GM19395 (cell line): ENCODE data around the gene B4GALT4.

Experiments
- ATAC-seq: cut with Tn5 transposase; IDR thresholded peaks from one replicate; pipeline ENCODE4 v1.9.1; 2021; ENCODE audit warnings: mild to moderate bottlenecking, moderate library complexity; ENCODE audit not compliant: unreplicated experiment

B4GALT4 gene

DNA sequence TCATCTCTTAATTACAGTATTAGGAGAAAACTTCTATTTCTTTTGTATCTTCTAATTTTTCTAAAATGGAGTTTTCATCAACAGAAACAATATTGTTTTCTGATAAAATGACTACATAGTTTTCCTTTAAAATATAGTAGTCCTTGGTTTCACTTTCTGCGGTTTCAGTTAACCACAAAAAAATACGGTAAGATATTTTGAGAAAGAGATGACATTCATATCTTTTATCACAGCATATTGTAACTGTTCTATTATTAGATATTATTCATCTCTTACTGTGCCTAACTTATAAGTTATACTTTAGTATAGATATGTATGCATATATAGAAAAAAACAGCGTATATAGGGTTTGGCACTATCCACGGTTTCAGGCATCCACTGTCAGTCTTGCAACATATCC is 2.3 kb downstream of the B4GALT4 start:
- no peak for ATAC-seq

DNA sequence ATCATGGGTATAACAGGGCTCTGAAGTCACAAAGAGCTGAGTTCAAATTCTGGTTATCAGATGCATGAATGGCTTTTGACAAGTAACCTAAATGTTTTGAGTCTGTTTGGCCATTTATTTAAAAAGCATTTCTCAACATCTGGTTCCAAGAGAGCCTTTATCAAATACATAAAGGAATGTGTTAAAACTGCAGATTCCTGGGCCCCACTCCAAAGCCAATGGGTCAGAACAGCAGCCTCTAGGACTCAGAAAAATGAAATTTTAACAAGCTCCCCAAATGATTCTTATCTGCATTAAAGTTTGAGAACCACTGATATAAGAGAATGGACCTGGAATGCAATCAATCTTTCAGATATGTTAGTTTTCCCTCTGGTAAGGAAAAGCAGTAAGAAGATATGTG is 3.4 kb downstream of the B4GALT4 start:
- no peak for ATAC-seq

DNA sequence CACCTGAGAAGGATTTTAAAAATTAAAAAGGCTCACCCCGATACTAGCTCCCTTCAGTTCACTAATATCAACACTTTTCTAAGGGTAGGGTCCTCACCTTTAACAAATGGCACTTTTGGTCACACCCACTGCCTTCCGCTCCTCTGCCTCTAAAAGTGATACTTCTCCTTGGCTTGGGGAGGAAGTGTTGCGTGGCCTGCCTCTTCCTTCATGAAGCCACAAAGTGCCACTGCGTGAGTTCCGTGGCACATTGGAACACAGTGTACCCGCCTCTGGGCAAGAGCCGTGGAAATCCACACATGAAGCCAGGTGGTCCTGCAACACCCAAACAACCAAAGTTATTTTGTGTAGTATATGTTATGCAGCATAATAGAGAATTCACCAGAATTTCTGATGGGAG is 3.9 kb downstream of the B4GALT4 start:
- ATAC-seq, result no peak

DNA sequence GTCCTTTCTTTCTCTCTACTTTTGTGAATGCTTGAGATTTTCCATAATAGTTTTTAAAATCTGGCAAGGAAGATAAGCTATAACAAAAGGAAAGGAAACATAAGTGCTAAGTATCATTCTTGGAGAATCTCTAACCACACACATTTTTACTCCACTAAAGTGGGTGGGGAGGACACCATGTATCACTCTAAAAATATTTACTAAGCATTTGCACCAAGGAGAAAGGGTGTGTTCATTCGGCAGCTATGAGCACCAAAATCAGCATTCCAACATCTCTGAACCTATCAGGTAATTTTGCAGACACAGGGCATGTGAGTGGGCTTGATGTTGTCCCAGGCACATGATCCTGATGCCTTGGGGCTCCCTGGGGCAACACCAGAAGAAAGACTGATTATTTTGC is 5.5 kb downstream of the B4GALT4 start:
- no peak for ATAC-seq

DNA sequence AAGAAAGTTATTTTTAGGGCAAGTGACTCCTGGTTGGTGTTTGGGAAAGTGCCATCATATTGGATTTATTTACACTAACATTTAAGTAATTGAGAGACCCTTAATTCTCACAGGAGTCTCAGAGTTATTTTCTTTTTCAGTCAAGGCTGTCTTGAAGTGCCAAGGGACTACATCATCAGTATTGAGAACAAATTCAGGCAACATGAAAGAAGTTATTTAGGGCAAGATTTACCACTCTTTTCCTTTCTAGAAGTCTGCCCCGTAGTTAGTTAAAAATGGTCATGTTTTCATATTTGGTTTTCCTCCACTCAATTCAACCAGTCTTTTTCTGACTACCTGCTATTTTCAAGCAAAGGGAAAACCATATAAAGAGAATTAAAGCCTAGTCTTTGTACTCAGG is 6.1 kb downstream of the B4GALT4 start:
- no peak for ATAC-seq

DNA sequence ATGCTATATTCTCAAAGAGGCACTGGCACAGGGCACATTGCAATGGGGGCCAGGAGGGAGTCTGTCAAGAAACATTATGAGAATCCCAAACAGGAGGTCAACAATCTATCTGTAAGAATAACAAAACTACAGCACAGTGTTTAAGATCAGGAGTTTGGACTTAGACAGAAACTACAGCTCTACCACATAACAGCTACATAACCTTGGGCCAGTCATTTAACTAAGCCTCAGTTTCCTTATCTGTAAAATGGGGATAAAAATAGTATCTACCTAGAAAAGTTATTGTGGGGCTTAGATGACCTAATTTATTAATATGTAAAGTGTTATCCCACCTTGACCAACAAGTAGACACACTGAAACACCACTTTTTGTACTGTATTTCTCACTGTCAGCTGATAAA is 9.9 kb downstream of the B4GALT4 start:
- no peak for ATAC-seq

DNA sequence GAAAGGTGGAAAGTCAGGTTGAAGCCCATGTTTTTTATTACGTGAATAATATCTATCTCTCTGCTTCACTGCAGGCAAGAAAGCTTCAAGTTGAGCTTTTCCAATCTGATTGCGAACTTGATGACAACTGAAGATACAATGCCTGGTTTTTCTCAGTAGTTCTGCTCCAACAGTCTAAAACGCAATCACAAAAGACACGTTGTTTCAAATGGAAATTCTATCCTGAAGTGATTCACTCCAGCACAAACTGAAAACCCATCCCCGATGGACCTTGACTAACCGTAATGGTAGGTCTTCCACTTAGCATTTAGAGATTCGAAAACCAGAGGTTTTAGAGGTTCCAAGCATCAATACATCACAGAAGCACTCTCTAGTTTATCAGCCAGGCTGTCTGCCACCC is 10.6 kb downstream of the B4GALT4 start:
- no peak for ATAC-seq

DNA sequence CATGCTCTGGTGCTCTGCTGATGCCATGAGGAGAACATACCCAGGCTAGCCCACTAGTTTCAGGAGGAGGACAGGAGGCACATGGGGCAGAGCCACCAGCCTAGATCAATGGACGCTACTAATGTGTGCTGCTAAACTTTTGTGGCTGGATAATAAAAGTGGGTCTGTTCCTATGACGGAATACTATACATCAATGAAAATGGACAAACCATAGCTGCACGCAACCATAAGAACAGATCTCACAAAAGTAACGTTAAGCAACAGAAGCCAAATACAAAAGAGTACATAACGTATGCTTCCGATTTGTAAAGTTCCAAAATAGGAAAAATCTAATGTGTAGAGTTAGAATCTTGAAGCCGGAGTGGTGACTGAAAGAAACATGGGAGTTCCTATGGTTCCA is 11.5 kb downstream of the B4GALT4 start:
- ATAC-seq, result no peak

DNA sequence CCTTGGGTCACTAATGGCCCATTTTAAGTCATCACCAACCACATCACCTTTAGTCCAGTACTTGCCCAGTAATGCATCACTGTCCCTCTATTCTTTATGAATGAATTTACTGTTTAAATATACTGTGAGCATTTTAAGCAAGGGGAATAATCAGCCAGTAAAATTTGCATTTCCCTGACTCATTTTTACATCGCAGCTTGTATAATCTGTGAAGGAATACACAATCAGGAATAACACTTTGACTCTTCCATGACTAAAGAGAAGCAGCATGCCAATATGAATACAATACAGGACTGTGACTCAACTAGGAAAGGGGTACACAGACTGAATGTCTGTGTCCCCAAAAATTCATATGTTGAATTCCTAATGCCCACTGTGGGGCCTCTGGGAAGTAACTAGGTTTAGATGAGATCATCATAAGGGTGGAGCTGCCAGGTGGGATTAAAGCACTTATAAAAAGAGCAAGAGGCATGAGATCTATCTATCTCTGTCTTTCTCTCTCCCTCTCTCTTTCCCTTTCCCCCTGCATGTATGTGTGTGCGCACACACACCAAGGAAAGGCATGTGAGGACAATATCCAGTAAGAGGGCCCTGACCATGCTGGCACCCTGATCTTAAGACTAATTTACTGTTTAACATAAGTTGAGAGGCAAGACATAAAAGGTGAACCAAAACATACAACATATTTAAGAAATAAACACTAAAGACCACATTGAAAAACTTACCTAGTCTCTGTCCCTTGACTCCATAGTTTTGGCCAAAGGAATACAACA is 12.1 kb downstream of the B4GALT4 start:
- ATAC-seq, result no peak

DNA sequence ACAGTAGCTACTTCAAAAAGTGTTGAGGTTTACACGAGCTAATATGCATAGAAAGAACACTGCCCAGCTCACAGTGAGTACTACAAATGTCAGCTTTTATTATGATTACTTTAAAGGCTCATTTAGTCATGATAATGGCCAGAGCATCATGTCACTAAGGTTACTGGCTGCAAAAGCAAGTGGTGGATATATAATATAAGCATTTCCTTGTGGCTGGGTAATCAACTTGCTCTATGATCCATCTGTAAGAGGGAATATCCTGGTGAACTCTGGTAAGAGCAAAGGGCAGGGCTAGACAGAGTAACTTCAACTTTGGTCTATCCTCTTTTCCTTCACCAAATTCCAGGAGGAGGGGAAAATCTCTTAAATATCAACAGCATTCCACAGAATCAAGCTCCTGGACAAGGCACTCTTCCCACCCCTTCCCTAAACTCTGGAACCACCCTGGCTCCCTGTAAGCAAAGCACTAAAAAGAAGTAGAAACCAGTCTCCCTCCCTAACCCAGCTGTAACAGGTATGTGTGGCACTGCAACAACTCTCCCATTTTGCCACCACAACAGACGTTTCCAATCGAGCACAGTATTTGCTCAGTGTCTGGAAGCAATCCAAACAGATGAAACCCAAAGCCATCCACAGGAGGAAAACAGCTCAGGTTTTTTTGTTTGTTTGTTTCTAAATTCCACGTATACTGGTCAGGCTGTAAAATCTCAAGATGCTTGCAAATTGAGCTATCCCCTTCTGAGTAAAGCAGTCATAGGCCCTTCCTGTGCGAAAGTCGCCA is 13.4 kb downstream of the B4GALT4 start:
- no peak for ATAC-seq

DNA sequence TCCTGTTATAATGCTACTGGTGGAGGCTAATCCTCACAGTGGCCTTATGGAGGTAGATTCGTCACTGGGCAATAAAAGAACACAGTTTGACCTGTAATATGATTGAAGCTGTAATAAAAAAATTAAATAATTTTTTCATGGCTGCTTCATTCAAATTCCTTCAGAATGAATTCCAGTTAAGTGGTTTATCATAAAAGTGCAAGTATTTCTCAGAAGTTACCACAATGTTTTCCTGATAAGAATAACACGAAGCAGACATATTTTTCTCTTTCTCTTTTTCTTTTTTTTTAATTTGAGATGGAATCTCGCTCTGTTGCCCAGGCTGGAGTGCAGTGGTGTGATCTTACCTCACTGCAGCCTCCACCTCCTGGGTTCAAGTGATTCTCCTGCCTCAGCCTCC is 15.6 kb downstream of the B4GALT4 start:
- no peak for ATAC-seq

DNA sequence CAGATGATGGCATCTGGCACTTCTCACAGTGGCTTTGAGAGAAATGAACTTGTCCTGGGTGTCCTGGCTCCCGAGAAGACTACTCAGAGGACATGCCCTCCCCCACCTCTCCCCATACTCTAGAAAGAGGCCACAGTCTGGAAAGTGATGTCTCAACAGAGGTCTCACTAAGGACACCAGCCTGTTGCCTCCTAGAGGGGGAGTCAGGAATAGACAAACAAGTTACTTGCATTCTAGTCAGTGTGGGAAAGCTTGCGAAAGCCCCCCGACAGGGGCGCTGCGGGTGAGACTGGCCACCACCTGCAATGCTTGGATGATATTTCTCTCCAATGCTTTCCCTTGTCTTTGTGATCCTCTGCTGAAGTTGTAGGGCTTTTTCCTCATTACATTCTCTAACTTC is 17.2 kb downstream of the B4GALT4 start:
- no peak for ATAC-seq

DNA sequence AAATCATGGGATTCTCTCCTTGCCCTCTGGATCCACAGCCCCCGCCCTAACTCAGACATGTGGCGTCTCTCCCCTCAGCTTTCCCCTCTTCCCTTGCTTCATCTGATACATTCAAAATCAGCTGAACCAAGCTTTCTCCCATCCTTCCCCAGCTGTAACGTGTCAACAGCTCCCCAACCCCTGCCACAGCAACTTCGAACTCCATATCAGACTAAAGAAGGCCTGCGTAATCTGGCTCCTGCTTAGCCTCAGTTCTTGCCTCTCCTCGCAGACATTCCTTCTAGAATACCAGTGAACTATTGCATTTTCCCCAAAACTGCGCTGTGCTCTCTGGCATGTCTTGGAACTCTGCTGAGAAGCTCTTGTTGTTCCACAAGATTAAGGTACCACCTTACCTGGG is 18.3 kb downstream of the B4GALT4 start:
- no peak for ATAC-seq

DNA sequence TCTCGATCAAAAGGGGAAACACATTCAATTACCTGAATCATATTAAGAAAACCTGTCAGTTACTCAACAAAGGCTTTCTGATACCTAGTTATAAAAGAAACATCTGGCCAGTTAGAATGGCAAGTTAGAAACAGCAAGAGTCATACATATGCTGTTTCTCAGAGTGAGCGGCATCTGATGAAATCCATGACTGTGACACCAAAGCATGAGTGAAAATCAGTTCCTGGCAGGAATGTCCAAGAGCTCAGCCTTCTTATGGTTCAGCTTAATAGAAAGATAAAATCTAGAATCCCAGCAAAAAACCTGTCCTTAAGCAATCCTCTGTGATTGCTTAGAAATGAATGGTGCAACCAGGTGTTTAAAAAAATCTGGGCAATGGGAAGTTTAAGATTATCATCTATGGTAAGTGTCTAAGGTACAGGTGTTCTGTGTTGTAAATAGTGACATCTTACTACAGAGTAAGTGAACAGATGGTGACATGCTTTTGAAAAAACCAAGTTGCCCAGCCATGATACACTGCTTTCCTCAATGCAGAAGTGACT is 18.8 kb downstream of the B4GALT4 start:
- no peak for ATAC-seq

DNA sequence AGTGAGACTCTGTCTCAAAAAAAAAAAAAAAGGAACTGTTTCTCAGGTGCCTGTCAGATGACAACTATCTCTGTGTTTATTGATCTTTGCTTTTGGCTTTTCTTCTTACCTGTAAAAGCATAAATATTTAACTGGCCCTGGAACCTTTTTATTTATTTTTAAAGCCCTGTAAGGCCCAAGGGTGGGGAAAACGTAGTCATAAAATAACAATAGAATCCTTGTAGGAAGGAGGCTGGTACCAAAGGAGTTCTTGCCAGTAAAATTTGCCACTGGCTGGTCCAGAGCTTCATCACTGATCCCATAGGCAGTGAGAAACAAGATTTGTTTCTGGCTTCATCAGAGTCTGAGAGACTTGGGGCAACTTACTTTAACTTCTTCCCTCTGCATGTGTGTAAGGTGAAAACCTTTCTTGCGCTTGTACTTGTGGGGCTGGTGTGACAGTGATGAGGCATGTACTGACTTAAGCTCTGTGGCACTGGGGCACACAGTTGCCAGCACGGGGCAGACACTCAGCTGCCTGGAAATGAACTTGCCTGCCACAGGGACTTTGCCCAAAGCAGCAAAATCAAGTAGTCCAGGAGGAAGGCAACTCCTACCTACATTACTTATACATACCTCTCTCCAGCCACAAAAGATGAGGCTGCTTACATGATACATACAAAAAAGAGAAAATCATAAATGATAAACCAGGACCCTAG is 19.6 kb downstream of the B4GALT4 start:
- no peak for ATAC-seq

DNA sequence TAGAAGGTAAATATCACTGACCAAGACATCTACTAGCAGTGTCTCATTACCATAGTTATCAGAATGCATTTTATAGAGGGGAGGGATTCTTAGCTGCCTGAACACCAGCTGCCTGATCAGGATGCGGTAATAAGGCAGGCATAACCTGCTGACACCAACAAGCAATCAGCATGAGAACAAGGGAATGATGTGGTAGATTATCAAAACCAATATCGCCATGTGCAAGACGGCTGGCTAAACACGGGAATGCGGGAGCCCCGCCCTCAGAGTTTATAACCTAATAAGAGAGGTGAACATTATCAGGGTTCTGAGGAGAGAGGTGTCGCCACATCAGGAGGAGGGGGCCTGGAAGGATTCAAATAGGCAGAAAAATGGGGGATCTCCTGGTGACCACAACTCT is 20.5 kb downstream of the B4GALT4 start:
- no peak for ATAC-seq

DNA sequence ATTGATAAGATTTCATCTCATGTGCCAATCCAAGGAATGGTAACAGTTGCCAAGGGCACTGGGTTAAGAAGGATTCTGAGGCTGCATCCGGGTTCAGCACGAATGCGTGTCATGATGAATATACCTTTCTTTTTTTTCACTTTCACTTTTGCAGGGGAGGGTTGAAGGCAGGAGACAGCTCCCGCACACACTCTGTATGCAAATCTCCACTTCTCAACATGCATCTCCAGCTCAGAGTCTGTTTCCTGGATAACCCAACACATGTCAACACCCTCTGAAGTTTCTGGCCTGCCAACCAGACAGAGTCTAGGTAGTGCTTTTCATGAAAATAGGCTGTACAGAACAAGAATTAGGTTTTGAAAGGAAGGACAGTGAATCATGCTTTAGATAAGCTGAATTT is 21.6 kb downstream of the B4GALT4 start:
- peak; percentile 69 for ATAC-seq

DNA sequence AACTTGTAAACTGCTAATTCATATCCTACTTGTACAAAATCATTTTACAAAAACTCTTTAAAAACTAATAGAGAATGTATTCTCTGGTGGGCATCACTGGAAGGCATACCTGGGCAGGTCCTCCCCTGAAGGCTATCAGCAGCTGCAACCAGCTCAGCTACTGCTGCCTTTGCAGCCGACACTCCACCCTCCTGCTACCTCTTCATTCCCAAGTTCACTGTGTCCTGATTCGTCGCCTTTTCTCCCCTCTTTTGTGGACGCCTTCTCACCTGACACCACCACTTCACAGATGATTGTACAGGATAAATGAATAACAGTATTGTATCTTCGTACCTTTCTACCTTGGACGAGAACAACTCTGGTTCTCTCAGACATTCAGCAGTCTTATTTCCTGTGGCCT is 28.9 kb downstream of the B4GALT4 start:
- ATAC-seq, result no peak

DNA sequence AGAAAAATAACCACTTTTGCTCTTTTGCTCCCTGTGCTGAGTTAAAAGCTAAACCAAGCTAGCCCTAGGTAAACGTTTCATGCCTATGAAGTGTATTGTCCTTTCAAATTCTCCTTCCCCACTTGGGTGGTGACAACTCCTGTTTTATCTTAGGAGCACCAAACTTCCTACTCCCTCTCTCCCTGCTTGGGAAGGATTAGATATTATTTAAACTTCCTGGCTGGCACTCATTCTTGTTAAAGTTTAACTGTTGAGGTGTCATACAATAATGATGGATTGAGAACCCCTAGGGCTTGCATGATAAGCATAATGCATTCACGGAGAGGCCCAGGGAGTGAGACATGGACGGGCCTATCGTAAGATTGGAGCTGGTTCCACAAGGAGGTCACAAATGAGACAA is 29.5 kb downstream of the B4GALT4 start:
- ATAC-seq, result no peak

DNA sequence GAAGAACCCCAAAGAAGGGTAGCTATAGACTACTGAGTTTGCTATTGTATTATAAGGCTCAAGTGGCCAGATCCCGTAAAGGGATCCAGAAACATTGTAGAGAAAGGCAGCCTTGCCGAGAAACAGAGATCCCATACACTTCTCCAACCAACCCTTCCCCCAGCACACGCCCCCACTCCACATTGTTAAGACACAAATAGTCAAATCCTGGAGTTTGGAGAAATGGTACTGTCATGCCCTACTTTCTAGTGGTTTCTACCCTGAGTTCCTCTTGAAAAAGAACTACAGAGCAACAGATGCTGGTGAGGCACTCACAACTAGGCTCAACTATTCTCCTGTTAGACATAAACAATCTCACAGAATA is 33.2 kb downstream of the B4GALT4 start:
- ATAC-seq, result no peak

DNA sequence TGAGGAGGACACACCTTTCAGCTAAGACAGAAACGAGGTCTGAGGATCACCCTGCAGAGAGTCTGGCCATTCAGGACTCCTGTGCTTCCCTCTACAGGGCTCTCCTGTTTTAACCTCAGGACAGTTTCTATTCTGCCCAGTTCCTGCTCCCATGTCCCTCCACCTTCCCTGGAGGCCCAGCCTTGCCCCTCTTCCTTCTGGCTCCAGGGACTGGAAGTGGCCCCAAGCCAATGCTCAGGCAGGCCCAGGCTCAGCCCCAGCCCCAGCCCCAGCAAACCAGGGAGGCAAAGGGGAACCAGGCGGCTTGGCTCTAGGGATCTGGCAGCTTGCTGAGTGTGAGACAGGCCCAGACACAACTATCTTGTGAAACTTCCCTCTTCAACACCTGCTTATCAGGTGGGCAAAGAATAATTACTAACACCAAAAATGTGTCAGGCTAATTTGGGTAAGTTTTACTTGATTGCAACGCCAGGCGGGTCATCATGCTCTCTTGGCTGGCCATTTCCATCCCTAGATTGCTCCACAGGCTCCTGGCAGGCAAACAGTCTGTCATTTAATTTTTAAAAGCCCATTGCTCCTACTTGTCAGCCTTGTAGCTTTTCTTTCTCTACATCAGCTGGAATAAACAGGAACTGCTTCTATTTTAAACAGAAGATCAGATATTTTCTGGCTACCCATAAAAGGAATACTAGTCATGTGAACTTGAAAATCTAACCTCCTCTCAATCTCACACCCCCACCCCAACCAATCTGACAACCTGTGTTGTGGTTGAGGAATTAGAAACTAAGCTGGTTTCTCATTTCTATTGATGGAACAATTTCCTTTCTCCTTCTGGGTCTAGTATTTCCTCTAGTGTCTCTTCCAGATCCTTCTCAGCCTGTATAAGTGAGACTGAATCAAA is 33.8 kb downstream of the B4GALT4 start:
- ATAC-seq, result no peak
